Left kidney (tissue), 2 donors: Measurements from ENCODE around the gene TMEM82. TPM values are rescaled to one million over a fixed set of nuclear protein-coding genes. Genes with fewer than 3 reads are reported as not detected.

Source experiments
- DNase-seq: peaks from one replicate; pipeline ENCODE4 v3.0.0-alpha.2; 2013
- polyA plus RNA-seq: library from polyadenylated mRNA; unstranded; fragments of 120-200 nt; gene quantifications from one replicate; pipeline ENCODE4 v1.2.1, GENCODE V29; 2013; ENCODE audit not compliant: insufficient read length

The TMEM82 gene
- polyA plus RNA-seq, 1 donor: 3.2 TPM

- DNase-seq: no peak
Measured at GRCh38 chr1:15735304-15736037, 6.8 kb upstream of the TMEM82 start.

- no peak for DNase-seq
Measured at GRCh38 chr1:15736038-15736891, 6.0 kb upstream of the TMEM82 start, which contains the start of gene SLC25A34. Gene SLC25A34 (plus strand): TSS chr1:15736258. CDS start chr1:15736486, 228 bp downstream.

DNA sequence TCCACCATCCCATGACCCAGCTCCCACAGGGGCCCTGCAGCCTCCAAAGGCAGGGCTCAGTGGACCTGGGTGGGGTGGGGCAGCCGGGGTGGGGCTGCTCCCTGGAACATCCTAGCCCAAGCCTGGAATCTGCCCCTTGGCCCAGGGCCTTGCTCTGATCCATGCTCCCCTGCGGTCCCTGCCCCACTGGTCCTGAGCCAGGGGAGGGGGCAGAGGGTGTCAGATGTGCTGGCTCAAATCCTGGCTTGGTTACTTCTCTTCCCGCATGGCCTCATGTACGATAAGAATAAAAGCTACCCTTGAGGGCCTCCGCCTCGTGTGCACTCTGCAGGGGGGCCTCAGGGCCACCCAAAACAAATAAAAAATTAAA, 5.4 kb upstream of the TMEM82 start:
- DNase-seq: no peak

DNA sequence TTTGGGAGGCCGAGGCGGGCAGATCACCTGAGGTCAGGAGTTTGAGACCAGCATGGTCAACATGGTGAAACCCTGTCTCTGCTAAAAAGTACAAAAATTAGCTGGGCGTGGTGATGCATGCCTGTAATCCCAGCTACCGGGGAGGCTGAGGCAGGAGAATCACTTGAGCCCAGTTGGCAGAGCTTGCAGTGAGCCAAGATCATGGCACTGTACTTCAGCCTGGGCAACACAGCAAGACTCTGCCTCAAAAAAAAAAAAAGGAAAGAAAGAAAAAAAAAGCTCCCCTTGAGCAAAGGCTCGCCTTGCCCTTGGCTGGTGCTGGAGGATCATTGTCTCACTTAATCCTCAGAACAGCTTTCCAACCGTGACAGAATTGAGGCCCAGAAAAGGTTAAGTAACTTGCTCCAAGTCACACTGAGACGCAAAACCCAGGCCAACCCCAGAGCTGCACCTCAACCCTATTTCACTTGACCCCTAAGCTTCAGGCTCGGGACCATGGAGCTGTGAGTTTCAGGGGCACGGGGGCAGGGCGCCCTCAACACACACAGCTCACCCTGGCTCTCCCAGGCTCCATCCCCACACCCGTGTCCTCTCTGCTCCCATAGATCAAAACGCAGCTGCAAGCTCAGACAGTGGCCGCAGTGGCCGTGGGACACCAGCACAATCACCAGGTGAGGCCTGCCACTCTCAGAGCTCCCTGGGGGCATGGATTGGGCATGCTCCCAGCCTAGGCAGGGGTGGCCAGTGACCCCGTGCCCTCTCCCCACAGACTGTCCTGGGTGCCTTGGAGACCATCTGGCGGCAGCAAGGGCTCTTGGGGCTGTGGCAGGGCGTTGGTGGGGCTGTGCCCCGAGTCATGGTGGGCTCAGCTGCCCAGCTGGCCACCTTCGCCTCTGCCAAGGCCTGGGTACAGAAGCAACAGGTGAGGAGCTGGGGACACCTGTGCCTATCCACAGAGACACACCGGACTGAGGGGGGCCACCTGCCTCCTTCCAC, 4.7 kb upstream of the TMEM82 start:
- DNase-seq: no peak

DNA sequence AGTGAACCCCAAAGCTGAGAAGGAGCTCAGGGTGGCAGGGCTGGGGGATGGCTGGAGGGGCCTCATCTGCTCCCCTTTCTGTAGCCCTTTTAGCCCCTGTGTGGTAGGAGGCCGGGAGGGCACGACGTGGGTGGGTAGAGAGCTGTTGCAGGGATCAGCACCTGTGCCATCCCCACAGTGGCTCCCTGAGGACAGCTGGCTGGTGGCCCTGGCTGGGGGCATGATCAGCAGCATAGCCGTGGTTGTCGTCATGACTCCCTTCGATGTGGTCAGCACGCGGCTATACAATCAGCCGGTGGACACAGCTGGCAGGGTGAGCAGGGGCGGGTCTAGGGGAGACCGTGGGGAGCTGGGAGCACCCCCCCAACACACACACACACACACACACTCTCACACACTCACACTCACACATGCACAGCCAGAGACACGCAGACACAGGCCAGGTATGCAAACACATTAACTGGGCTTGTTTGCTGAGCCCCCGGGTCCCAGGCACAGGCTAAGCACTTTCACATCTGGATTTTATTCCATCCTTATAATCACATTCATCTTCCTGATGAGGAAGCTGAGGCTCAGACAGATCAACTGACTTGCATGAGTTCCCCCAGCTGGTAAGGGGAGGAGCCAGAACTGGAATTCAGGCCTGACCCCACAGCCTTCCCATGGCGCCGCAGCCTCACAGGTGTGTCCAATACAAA, 3.7 kb upstream of the TMEM82 start:
- DNase-seq: no peak

DNA sequence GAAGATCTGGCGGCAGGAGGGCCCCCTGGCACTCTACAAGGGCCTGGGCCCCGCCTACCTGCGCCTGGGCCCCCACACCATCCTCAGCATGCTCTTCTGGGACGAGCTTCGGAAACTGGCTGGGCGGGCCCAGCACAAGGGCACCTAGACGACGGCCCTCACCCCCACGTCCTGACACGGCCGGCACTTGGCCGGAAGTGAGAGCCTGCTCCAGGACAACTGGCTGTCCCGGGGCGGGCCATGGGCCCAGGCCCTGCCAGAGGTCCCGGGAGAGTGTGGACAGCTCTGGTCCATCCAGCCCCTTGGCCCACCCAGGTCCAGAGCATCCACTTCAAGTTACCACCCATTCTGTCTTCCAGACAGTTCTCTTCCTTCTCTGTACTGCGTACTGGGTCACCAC, 3.0 kb upstream of the TMEM82 start:
- DNase-seq: no peak

DNA sequence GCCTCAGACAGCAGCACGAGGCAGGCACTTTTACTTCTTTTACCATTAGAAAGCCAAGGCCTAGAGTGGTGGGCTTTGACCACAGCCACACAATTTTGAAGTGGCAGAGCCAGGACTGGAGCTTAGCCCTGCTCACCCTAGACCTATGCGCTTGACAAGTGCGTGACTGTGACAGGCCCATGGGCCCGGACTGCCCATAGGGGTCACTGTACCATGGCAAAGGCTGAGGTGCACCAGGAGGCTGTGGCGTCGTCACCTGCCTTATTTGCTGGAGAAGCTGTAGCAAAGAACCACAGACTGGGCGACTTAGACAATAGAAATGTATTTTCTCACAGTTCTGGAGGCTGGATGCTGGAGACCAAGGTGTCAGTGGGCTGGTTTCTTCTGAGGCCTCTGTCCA, 2.6 kb upstream of the TMEM82 start:
- DNase-seq: no peak

GRCh38 chr1:15740924-15741850, 1.1 kb upstream of the TMEM82 start:
- peak; percentile 77 for DNase-seq

DNA sequence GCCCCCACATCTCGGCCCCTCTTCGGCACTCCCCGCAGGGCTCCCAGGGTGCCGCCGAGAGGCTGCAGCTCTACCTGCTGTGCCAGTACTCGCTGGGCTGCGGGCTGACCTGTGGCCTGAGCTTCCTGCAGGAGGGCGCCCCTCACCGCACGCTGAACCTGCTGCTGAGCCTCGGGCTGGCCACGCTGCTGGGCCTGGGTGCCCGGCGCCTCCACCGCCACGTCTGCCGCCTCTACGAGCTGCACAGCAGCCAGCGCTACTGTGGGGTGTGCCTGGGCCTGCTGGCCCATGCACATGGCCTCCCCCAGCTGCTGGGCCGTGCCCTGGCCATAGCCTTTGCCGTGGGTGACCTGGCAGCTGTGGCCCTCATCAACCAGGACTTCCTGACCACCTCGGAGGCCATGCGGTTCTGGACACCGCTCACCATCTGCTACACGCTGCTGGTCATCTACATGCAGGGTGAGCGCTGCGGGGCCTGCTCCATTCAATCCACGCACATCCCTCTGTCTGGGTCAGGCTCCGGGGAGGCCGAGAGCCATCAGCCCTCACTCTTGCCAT, 1.9 kb downstream of the TMEM82 start:
- DNase-seq: no peak

DNA sequence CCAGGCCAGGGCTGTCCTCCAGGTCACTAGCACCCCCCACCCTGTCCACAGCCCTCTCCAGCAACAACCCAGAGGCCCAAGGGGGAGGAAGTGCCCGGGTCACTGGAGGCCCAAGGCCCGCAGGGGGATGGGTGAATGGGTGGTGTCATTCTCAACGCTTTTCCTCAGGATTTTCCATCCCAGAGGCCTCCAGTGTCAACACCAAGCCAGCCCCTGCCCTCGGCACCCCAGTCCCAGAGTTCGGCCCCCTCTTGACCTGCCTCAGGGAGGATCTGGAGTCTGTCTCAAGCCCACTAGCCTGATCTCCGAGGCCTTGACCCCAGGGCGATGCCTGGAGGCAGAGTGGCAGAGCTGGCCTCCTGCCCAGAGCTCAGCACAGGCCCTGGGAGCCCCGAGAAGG, 5.1 kb downstream of the TMEM82 start:
- no peak for DNase-seq

- no peak for DNase-seq
Measured at GRCh38 chr1:15748264-15748663, 6.0 kb downstream of the TMEM82 start.

DNA sequence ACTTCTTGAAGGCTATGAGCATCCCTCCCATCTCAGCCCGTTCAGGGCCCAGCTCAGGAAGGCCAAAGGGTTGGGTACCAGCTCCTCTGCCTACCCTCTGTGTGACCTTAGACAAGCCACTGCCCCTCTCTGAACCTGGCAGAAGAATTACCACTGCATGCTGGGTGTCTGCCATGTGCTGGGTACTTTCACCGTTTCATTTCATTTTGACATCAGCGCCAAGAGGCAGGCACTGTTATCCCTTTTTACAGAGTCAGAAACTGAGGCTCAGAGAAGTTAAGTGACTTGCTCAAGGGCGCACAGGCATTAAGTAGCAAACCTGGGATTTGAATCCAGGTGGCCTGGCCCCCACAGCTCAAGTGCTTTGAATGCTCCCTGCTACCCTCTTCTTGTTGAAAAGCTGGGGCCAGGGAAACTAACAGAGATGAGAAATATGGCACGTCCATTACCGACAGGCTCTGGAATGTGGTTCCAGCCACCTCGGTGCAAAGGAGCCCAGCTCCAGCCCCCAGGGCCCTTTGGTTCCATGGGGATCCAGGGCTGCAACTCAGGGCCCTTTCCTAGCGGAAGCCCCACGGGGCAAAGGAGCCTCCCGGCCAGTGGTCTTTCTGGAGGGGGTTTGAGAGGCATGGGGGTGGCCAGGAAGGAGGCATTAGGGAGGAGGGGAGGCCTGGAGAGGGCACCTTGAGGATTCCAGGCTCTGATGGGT, 6.5 kb downstream of the TMEM82 start:
- no peak for DNase-seq

GRCh38 chr1:15749399-15750291, 7.3 kb downstream of the TMEM82 start:
- no peak for DNase-seq

DNA sequence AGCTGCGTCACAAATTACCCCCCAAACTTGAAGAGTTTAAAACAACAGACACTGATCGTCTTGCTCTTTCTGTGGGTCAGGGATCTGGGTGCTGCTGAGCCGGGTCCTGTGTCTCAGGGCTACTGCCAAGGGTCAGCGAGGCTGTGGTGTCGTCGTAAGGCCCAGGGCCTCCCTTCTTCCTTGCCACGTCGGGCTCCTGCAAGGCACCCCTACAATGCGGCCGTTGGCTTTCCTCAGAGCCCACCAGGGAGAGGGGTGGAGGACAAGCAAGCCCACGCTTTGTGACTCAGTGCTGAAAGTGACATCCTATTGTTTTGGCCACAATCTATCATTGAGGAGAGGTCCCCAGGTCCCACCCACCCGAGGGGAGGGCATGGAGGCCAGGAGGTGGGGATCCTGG, 8.6 kb downstream of the TMEM82 start:
- DNase-seq: no peak

- no peak for DNase-seq
Measured at GRCh38 chr1:15751717-15752116, 9.4 kb downstream of the TMEM82 start.

DNA sequence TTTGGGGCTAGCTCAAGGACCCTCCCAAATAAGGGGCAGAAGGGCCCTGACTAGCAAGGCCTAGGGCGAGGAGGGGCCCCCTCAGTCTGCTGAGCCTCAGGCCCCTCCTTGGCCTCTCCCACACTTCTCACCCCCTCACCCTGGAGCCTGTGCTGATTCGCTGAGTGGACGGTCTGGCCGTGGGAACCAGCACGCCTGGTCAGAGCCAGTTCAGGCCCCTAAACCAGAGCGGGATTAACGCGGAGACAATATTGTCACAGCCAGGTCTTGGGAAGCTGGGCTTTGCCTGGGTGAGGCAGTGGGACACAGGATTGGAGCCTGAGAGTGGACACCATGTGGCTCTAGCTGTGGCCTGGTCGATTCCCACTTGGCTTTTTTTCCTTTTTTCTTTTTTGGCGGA, 11.5 kb downstream of the TMEM82 start:
- DNase-seq: peak; percentile 15

DNA sequence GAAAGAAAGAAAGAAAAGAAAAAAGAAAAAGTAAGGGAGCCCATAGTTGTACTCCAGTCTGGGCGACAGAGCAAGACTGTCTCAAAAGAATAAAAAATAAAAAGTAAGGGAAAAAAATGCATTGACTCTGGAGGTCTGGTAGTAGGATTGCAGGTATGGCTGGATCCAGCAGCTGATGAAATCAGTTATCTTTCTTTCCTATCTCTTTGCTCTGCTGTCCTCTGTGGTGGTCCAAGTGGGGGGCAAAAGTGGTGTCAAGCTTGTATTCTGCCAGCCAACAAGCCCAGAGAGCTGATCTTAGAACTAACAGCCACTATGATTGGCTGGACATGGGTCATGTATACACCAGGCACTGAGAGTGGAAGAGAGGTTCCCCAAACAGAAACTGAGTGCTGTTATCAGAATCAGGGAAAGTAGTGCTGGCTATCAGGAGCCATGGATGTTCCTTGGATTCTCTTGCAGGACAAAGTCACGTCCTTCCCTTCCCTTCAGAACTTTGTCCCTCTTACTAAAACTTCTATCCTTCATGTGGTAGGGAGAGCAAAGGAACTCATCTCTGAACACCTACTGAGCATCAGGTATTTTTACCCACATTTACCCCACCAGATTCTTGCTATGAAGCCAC, 12.8 kb downstream of the TMEM82 start:
- no peak for DNase-seq

DNA sequence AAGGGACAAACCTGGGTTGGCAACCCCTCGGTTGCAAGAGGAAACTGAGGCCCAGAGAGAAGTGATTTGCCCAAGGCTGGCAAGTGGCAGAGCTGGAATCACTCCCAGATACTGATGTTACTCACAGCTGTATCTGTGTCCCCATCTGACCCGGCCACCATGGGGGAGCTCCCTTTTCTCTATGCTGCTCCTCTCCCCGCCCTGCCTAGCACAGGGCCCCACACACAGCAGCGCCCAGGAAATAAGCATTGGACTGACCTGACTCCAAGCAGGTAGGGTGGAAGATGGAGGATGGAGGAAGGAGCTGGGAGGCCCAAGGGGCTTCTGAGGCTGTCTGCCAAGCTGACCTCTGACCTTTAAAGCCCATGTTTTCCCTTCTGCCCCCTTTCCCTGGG, 13.3 kb downstream of the TMEM82 start:
- DNase-seq: no peak
